MM.1S (cell line): ENCODE measurements around the gene ANKHD1.
"Not testable (repeated sequence)": the region's sequence is repeated elsewhere in the genome, so short reads cannot be mapped to it uniquely, and the experiment has no call there.

Experiments
- CTCF ChIP-seq: fragments of 300-600 bp; sonication (generic); IDR thresholded peaks from 2 replicates; pipeline ENCODE4 v1.5.1; 2016; ENCODE audit warnings: antibody characterized with exemption, low read length, mixed read lengths
- EZH2 ChIP-seq: fragments of 300-600 bp; sonication (generic); optimal IDR thresholded peaks from 2 replicates; pipeline ENCODE3; 2017; ENCODE audit warnings: low read depth, mild to moderate bottlenecking, antibody characterized with exemption, low read length, mixed read lengths
- EZH2phosphoT487 ChIP-seq: fragments of 300-600 bp; sonication (generic); IDR thresholded peaks from 2 replicates; pipeline ENCODE4 v1.6.1; 2018; ENCODE audit warnings: antibody characterized with exemption, low read length

- TF ChIP-seq EZH2, CTCF, EZH2phosphoT487: not testable (repeated sequence)
These were observed 86.5 kb downstream of the ANKHD1 start for GRCh38 chr5:140488141-140488540.
